CD4-positive, alpha-beta memory T cell (primary cell): Measurements from ENCODE around the gene CROCC. TPM values are rescaled to one million over a fixed set of nuclear protein-coding genes. Genes with fewer than 3 reads are reported as not detected.

Source experiments
- CTCF ChIA-PET: fragments of 350-600 bp; sonication (Branson Sonifier 250); formaldehyde crosslinking; loops from one replicate; lab custom pipeline; 2021; ENCODE audit warnings: inconsistent platforms; ENCODE audit not compliant: partially characterized antibody; lab: Charles Lee
- POLR2A ChIA-PET: fragments of 350-600 bp; sonication (Branson Sonifier 250); formaldehyde crosslinking; loops from one replicate; lab custom pipeline; 2021; ENCODE audit not compliant: partially characterized antibody; lab: Charles Lee
- DNase-seq, 5 donors: peaks; one replicate each; pipeline versions ENCODE4 v3.0.0 to v3.0.0-alpha.2; 2020 to 2022; ENCODE audit warnings: mixed read lengths in 1 of 5
- H3K27ac ChIP-seq: one replicate; pipeline ENCODE4 v1.7.0; 2013; ENCODE audit warnings: low read depth, low read length
- H3K27me3 ChIP-seq: 2 replicates; pipeline ENCODE4 v1.7.0; 2013; ENCODE audit warnings: mild to moderate bottlenecking, low read length, moderate library complexity; ENCODE audit not compliant: insufficient read depth
- H3K36me3 ChIP-seq: 2 replicates; pipeline ENCODE4 v1.7.0; 2013; ENCODE audit warnings: mild to moderate bottlenecking, low read length, moderate library complexity; ENCODE audit not compliant: insufficient read depth
- H3K4me1 ChIP-seq: 2 replicates; pipeline ENCODE4 v1.7.0; 2013; ENCODE audit warnings: mild to moderate bottlenecking, low read length, moderate library complexity; ENCODE audit not compliant: insufficient read depth
- H3K4me3 ChIP-seq, 2 donors: one replicate each; pipeline ENCODE4 v1.7.0; 2013; ENCODE audit warnings: low read length in 2 of 2, mild to moderate bottlenecking in 1 of 2
- H3K9me3 ChIP-seq, 2 donors: one replicate each; pipeline ENCODE4 v1.7.0; 2013; ENCODE audit warnings: low read length in 2 of 2, control low read depth in 1 of 2; ENCODE audit not compliant: control insufficient read depth in 1 of 2
- H3K27ac Mint-ChIP-seq, 7 donors: one replicate each; pipeline ENCODE4 v1.8.0; 2020 to 2021; ENCODE audit warnings: mixed read lengths in 7 of 7, mild to moderate bottlenecking in 6 of 7, inconsistent platforms in 3 of 7, moderate library complexity in 3 of 7
- H3K27me3 Mint-ChIP-seq, 2 donors: one replicate each; pipeline ENCODE4 v1.8.0; 2020 to 2021; ENCODE audit warnings: mixed read lengths in 2 of 2
- H3K36me3 Mint-ChIP-seq, 2 donors: one replicate each; pipeline ENCODE4 v1.8.0; 2020 to 2021; ENCODE audit warnings: mixed read lengths in 2 of 2, inconsistent platforms in 1 of 2, mild to moderate bottlenecking in 1 of 2
- H3K4me1 Mint-ChIP-seq, 4 donors: one replicate each; pipeline ENCODE4 v1.8.0; 2020 to 2021; ENCODE audit warnings: mixed read lengths in 4 of 4, mild to moderate bottlenecking in 1 of 4
- H3K4me3 Mint-ChIP-seq, 8 donors: one replicate each; pipeline ENCODE4 v1.8.0; 2020 to 2021; ENCODE audit warnings: mixed read lengths in 8 of 8, mild to moderate bottlenecking in 7 of 8, moderate library complexity in 6 of 8, inconsistent platforms in 3 of 8
- H3K9me3 Mint-ChIP-seq, 8 donors: one replicate each; pipeline ENCODE4 v1.8.0; 2020 to 2021; ENCODE audit warnings: mixed read lengths in 8 of 8, mild to moderate bottlenecking in 5 of 8, inconsistent platforms in 3 of 8, moderate library complexity in 1 of 8
- intact Hi-C: fragments of 100-400 bp; cut with micrococcal nuclease; formaldehyde crosslinking; loops from one replicate; pipeline ENCODE4 v1.15.1; 2023
- polyA plus RNA-seq, 2 donors: library from polyadenylated mRNA; unstranded; fragments of 300-500 nt; fragmentation: Illumina TruSeq; gene quantifications; one replicate each; pipeline ENCODE4 v1.2.3, GENCODE V29; 2021
- total RNA-seq, 2 experiments: library from RNA; stranded (reverse); gene quantifications; one replicate each; pipeline ENCODE4 v1.2.3, GENCODE V29; 2021

CROCC gene
- total and polyA plus RNA-seq, 4 experiments from 2014 or later = 0.77 to 91.7 (median 46.7) TPM

DNA sequence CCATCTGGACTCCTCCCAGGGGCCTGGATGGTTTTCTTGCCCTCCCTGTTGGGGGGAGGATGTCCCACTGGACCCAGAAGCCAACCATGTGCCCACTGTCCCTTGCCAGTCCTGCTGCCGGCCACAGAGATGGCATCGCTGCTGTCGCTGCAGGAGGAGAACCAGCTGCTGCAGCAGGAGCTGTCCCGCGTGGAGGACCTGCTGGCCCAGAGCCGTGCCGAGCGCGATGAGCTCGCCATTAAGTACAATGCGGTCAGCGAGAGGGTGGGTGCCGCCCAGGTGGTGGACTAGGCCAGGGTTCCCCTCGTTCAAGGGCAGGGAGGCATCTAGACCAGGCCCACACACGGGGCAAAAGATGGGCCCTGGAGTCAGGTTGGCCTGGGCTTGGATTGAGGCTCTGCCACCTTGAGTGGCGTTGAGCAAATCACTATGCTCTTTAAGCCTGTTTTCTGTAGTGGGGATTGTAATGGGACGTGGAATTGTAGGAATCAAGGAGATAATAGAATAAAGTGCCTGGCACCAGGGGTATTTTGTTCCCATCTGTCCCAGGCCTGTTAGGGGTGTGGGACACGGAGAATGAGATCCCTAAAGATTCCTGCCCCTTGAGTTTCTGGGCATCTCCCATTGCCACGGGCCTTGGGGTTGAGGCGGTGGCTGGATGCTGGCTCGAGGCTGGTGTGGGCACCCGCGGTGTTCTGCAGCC is 2.6 kb downstream of the CROCC start:
- Mint-ChIP-seq H3K4me3 (no peak overlapping the region), H3K27me3 (no peaks in the 10 kb centered on the region), H3K9me3 (no peaks in the 10 kb centered on the region), H3K36me3 (peaks cover 1 to 4% of the 10 kb centered on the region in 2 donors), H3K4me1 (peaks cover 15 to 49% (median 25%) of the 10 kb centered on the region in 4 donors), H3K27ac (no peak overlapping the region)
- Histone ChIP-seq H3K4me1 (peaks cover 18% of the 10 kb centered on the region), H3K27ac (no peak overlapping the region), H3K9me3 (no peaks in the 10 kb centered on the region), H3K27me3 (no peaks in the 10 kb centered on the region), H3K4me3 (no peak overlapping the region), H3K36me3 (no peaks in the 10 kb centered on the region)
- intact Hi-C loops = no loop called here
- no peak for DNase-seq
- CTCF ChIA-PET = interaction anchor here (1.0 to 1.8 kb wide), 2 partner anchors 28 to 36 kb away, joined by 3 to 4 read pairs; no protein-coding TSS in a partner anchor
- POLR2A ChIA-PET = interaction anchor here (4.3 kb wide), 1 partner anchor 19 kb away, joined by 28 read pairs; no protein-coding TSS in a partner anchor

DNA sequence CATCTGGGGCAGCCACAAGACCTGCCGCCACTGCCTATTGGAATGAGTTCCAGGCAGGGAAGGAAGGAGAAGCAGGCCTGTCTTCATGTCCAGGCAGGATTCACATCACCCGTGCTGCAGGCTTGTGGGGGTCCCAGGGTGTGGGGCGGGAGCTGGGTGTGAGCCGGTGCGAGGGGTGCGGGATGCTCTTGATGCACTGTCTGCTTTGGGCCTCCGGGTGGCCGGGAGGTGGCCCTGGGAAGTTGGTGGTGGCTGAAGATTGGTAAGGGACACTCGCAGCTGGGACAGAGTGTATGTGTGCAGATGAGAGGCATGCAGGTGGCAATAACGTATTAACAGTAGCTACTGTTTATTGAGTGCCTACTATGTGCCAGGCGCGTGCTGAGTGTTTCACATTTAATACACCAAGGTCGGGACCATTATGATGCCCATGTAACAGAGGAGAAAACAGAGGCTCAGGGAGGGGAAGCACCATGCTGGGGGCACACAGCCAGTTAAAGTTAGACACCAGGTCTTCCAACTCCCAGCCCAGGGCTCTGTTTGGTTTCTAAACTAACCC is 3.3 kb downstream of the CROCC start:
- POLR2A ChIA-PET = no interaction called here
- peak overlapping the region in 2 of 7 donors; percentile 41 to 47 for H3K27ac Mint-ChIP-seq

DNA sequence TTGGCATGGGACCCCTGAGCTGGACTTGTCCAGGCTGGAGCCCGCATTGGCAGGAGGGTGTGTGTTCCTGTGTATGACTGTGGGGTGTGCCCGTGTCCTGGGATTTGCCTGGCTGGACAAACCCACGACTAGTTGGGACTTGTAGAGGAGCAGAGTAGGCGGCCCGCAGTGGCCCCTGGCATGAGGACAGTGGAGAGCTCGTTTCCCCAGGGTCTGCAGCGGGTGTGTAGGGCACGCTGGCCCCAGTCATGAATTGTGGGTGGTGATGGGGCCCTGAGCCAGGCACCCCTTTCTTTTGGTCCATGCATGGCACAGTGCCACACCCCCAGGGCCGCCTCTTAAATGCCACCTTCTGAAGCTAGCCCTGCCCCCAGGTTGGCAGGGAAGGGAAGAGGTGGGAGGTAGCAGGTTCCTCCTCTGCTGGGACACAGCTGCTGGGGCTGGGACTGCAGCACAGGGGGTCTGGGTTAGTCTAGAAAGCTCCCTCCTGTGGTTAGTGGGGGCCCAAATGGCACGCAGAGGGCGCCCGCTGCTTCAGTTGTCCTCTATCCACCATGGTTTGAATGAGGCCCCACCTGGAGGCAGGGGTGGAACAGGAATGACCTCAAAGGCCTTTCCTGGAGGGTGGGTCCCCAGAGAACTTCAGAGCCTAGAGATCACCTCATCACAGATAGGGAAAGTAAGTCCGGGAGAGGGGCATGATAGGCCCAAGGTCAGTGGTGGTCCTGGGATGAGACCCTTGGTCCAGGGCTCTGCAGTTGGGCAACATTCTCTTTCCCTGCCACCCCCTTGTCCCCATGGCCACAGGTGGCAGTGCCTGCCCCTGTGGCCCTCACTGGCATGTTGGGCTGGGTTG is 4.1 kb downstream of the CROCC start:
- POLR2A ChIA-PET = interaction anchor here (1.0 to 1.6 kb wide), 2 partner anchors 10 to 21 kb away, joined by 3 to 4 read pairs; no protein-coding TSS in a partner anchor
- Histone ChIP-seq H3K4me3 (no peak overlapping the region), H3K27ac (no peak overlapping the region), H3K27me3 (no peaks in the 10 kb centered on the region), H3K4me1 (peaks cover 18% of the 10 kb centered on the region), H3K9me3 (no peaks in the 10 kb centered on the region), H3K36me3 (no peaks in the 10 kb centered on the region)
- no peaks in the 10 kb centered on the region for H3K27me3 Mint-ChIP-seq
- peak overlapping the region in 1 of 7 donors; percentile 47 for H3K27ac Mint-ChIP-seq
- intact Hi-C loops = no loop called here
- no peak overlapping the region for H3K4me3 Mint-ChIP-seq
- H3K9me3 Mint-ChIP-seq = no peaks in the 10 kb centered on the region
- peaks cover 3 to 4% of the 10 kb centered on the region in 2 donors for H3K36me3 Mint-ChIP-seq
- no peak for DNase-seq
- peaks cover 15 to 46% (median 24%) of the 10 kb centered on the region in 4 donors for H3K4me1 Mint-ChIP-seq
- CTCF ChIA-PET = interaction anchor here (0.8 to 1.8 kb wide), 2 partner anchors 15 to 34 kb away, joined by 3 read pairs; no protein-coding TSS in a partner anchor

More for the DNA sequence above, 3.3 kb downstream of the CROCC start:
- H3K27me3 ChIP-seq = no peaks in the 10 kb centered on the region
- H3K27me3 Mint-ChIP-seq = no peaks in the 10 kb centered on the region
- H3K36me3 Mint-ChIP-seq = peaks cover 1 to 4% of the 10 kb centered on the region in 2 donors
- CTCF ChIA-PET = interaction anchor here (1.8 kb wide), 1 partner anchor 35 kb away, joined by 3 read pairs; no protein-coding TSS in a partner anchor
- no peak overlapping the region for H3K27ac ChIP-seq
- DNase-seq = no peak
- H3K4me3 ChIP-seq = no peak overlapping the region
- H3K4me1 ChIP-seq = peaks cover 18% of the 10 kb centered on the region
- H3K4me3 Mint-ChIP-seq = no peak overlapping the region
- H3K9me3 ChIP-seq = no peaks in the 10 kb centered on the region
- intact Hi-C loops = no loop called here
- H3K4me1 Mint-ChIP-seq = peaks cover 15 to 48% (median 25%) of the 10 kb centered on the region in 4 donors
- no peaks in the 10 kb centered on the region for H3K9me3 Mint-ChIP-seq
- no peaks in the 10 kb centered on the region for H3K36me3 ChIP-seq

GRCh38 chr1:16926491-16927073 is 4.9 kb downstream of the CROCC start:
- no peak overlapping the region for H3K27ac ChIP-seq
- CTCF ChIA-PET = no interaction called here
- no peaks in the 10 kb centered on the region for H3K36me3 ChIP-seq
- peak overlapping the region in 1 of 7 donors; percentile 19 for H3K27ac Mint-ChIP-seq
- no peaks in the 10 kb centered on the region for H3K9me3 Mint-ChIP-seq
- H3K4me1 Mint-ChIP-seq = peaks cover 11 to 39% (median 17%) of the 10 kb centered on the region in 4 donors
- no peaks in the 10 kb centered on the region for H3K27me3 ChIP-seq
- no peak overlapping the region for H3K4me3 ChIP-seq
- H3K4me3 Mint-ChIP-seq = no peak overlapping the region
- H3K36me3 Mint-ChIP-seq = peaks cover 7 to 8% of the 10 kb centered on the region in 2 donors
- H3K4me1 ChIP-seq = peaks cover 12% of the 10 kb centered on the region
- no peaks in the 10 kb centered on the region for H3K27me3 Mint-ChIP-seq
- intact Hi-C loops = no loop called here
- no peak for DNase-seq
- no peaks in the 10 kb centered on the region for H3K9me3 ChIP-seq
- POLR2A ChIA-PET = interaction anchor here (1.0 to 1.6 kb wide), 2 partner anchors 11 to 21 kb away, joined by 3 to 4 read pairs; no protein-coding TSS in a partner anchor

GRCh38 chr1:16927256-16927655 is 5.5 kb downstream of the CROCC start:
- CTCF ChIA-PET = interaction anchor here (0.6 kb wide), 1 partner anchor 1242 kb away, joined by 3 read pairs; no protein-coding TSS in a partner anchor
- H3K27ac ChIP-seq = no peak overlapping the region
- POLR2A ChIA-PET = no interaction called here
- DNase-seq = no peak
- H3K27me3 ChIP-seq = no peaks in the 10 kb centered on the region
- H3K4me3 ChIP-seq = no peak overlapping the region
- H3K36me3 Mint-ChIP-seq = peaks cover 9 to 10% of the 10 kb centered on the region in 2 donors
- H3K9me3 Mint-ChIP-seq = no peaks in the 10 kb centered on the region
- H3K27ac Mint-ChIP-seq = peak overlapping the region in 4 of 7 donors; percentile 19 to 81 (median 50)
- H3K9me3 ChIP-seq = no peaks in the 10 kb centered on the region
- no peak overlapping the region for H3K4me3 Mint-ChIP-seq
- intact Hi-C loops = no loop called here
- H3K36me3 ChIP-seq = no peaks in the 10 kb centered on the region
- peaks cover 8 to 32% (median 11%) of the 10 kb centered on the region in 4 donors for H3K4me1 Mint-ChIP-seq
- peaks cover 5% of the 10 kb centered on the region for H3K4me1 ChIP-seq
- no peaks in the 10 kb centered on the region for H3K27me3 Mint-ChIP-seq

DNA sequence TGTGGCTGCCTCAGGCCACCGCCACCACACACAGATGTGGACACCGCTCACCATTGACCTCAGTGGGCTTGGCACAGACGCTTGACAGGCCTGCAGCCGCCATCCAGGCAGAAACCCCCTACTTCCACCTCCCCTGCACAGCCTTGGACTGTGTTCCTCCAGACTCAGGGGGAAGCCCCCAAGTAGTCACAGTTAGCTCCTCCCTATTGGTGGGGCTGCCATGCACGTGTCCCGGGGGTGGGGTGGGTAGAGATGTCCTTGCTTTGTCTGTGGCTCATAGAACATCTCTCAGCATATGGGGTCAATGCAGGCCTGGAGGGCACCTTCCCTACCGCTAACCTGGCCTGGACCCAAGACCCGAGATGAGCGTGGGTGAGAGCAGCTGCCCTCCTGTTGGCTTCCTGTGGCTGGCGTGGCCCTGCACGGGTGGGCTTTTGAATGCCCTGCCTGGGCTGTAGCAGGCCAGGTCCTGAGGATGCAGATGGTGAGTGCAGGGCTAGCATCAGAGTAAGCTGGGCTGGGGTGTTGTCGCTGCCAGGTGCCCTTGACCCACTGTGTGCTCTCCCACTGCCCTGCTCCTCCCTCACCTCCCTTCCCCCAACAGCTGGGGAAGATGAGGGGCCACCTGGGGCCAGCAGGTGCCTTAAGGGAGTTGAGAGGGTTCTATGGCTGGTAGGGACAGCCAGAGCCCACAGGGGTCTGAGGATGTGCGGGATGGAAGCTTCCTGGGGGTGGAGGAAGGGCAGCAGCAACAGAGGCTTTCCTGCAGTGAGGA is 6.2 kb downstream of the CROCC start:
- no peaks in the 10 kb centered on the region for H3K9me3 ChIP-seq
- ChIA-PET POLR2A (no interaction called here), CTCF (interaction anchor here (0.6 kb wide), 1 partner anchor 1242 kb away, joined by 3 read pairs; no protein-coding TSS in a partner anchor)
- no peak overlapping the region for H3K4me3 ChIP-seq
- no peaks in the 10 kb centered on the region for H3K27me3 ChIP-seq
- no peaks in the 10 kb centered on the region for H3K36me3 ChIP-seq
- Mint-ChIP-seq H3K36me3 (peaks cover 9 to 13% of the 10 kb centered on the region in 2 donors), H3K27ac (peak overlapping the region in 2 of 7 donors; percentile 49 to 63), H3K4me1 (peaks cover 6 to 26% (median 7%) of the 10 kb centered on the region in 4 donors), H3K27me3 (no peaks in the 10 kb centered on the region), H3K4me3 (no peak overlapping the region), H3K9me3 (no peaks in the 10 kb centered on the region)
- no peak overlapping the region for H3K27ac ChIP-seq
- no peaks in the 10 kb centered on the region for H3K4me1 ChIP-seq
- intact Hi-C loops = no loop called here
- no peak for DNase-seq
